GM13977 (cell line): Measurements from ENCODE around the gene FXYD2.
A peak's percentile ranks its signal among the peaks of the same experiment; 100 is the strongest.

Experiments
- DNase-seq: peaks from one replicate; pipeline ENCODE4 v3.0.0; 2012; ENCODE audit warnings: low spot score
- CTCF ChIP-seq: IDR thresholded peaks from 2 replicates; pipeline ENCODE4 v1.5.1; 2012; ENCODE audit warnings: mild to moderate bottlenecking, control low read depth; ENCODE audit not compliant: insufficient read depth; ENCODE audit errors: extremely low read depth, missing control alignments
- in situ Hi-C: fragments of 300-500 bp; cut with MboI; formaldehyde crosslinking; loops from one replicate; pipeline ENCODE4 v1.12.0; 2022; ENCODE audit warnings: low sequenced_read_pairs, low pct_unique_long_range_greater_than_20kb, mixed read lengths, inconsistent platforms; ENCODE audit not compliant: unreplicated experiment

The FXYD2 gene

DNA sequence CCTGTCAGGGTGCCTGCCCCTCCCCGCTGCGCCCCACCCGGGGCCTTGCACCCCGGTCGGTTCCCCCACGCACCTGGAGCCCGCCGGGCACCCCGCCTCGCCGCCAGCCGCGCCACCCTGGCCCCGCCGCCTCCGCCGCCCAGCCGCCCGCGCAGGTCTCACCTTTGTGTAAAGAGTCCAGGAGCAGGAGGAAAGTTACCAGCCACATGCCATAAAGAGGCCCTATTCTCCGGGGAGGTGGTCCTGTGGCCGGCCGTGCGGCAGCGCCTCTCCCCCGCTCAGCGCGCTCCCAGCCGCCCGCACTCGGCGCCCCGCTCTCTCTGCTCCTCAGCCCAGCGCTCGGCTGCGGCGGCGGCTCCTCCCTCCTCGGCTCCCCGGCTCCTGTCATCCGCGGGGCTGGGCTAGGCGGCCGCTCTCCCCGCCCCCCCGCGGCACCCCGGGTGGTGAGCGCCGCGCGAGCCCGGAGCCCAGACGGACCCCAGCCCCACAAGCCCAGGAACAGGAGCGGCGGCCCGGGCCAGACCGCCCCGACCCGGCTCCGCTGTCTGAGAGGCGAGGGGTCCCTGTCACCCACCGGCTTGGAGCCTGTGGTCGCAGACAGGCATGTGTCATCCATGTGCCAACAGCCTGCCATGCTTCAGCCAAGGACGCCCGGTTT is 27.5 kb downstream of the FXYD2 start, which contains the start of gene DSCAML1:
TSS of gene DSCAML1 (minus strand) at position 345 of the 658 bp plus-strand sequence. CDS start at position 208, 137 bp downstream.
- in situ Hi-C loops = no loop called here
- no peak for TF ChIP-seq CTCF
- DNase-seq = peak; percentile 71

DNA sequence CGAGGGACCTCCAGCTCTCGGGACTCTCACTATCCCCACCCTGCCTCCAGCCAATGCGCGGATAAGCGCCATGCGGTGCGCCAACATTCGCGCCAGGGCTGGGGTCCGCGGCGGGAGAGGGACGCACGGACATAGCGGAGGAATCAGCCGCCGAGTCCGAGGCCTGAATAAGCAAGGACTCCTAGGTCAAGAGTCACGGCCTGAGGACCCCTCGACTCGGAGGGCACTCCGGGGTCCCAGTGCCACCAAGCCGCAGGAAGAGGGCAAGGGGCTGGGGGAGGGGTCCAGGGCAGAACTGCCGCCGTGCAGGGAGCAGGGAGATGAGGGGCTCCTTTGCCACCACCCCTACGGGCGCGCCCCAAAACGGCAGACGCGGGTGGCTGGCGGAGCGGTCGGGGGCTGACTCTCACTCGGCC is 28.1 kb downstream of the FXYD2 start:
- in situ Hi-C loops = no loop called here
- no peak for DNase-seq

DNA sequence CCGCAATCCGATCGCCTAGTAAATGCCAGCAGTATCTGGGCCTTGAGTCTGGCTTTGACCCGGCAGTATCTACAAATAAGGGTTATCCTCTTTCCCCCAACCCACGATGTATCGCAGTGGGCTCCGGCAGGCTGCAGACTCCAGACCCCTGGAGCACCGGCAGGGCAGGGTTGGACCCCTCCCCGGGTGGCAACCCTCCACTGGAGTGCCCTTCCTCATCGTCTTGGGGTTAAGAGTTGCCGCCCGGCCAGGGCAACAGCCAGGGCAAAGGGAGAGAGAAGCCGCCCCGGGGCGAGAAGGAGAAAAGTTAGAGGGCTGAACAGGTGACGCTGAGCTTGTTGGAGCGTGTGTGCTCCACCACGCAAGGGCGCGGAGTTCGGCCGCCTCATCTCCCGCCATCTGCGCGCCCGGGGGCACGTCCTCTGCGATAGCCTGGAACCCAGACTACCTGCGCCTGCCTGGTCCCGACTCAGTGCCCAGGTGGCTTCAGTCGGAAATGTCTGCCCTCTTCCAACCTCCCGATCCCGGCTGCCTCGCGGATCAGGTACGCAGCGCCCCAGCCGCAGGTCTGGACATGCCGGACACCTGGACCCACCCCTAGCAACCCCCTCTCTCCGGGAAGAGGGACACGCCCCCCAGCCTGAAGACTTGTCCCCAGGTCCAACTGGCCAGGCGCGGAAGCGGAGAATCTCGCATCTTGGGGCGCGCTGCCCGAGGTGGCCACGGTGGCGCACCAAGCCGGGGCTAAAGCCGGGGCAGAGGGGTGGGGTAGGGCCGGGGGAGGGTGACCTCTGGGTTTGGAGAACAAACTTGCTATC is 28.7 kb downstream of the FXYD2 start:
- TF ChIP-seq CTCF = no peak
- no peak for DNase-seq
- in situ Hi-C loops = no loop called here

More for the DNA sequence above, 28.1 kb downstream of the FXYD2 start:
- no peak for TF ChIP-seq CTCF

DNA sequence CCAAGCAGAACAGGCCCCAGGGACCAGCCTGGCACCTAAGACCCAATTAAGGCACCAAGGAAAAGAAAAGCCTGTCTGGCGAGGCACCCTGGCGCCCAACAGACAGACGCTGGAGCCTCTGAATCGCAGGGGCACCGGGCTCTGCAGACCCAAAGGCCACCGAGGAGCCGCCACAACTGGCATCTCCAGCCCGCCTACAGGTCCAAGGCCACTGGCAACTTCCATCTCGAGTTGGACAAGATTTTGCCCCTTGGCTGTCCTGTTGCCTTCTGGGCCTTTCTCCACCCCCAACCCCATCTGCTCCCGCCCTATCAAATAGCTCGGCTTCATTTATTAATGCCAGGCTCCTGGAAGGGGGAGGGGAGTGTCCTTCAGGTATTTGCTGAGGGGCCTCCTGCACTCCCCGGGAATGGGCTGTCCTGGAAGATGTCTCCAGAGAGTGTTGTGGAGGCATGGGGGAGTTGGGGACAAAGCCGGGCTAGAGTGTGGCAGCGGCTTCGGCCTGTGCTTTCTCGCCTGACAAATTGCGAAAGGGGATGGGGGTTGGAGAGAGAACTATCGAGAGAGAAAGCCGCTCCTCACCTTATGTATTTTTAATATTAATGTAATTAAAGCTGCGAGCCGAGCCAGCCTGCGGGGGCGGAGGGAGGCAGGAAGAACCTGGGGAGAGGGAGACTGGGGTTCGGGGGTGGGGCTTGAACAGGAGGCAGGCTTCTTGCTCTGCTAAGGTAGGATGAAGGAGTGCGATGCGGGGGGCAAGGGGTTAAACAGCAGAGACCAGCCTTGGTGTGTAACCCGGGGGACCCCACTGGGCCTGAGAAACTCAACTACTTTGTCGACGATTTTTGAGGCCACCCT is 29.5 kb downstream of the FXYD2 start:
- in situ Hi-C loops = no loop called here
- TF ChIP-seq CTCF = no peak
- DNase-seq = no peak

DNA sequence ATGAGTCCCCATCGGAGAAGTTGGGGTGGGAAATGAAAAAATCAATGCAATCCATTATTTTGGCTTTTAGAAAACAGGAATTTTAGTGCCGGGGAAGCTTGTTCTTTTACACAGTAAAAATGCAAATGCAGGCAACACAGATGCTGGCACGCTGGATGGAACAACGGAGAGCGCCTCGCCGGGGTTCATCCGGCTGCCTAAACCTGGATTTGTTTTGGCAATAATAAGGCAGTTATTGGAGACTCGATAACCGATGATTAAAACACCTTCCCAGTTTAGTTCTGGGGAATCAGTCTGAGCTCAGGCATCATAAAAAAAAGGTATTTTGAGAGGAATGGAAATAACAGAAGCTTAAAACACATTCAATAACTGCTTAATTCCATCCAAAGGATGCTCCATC is 30.4 kb downstream of the FXYD2 start:
- DNase-seq = no peak
- in situ Hi-C loops = no loop called here

More for the DNA sequence above, 30.4 kb downstream of the FXYD2 start:
- no peak for TF ChIP-seq CTCF
